ENCODE measurements around the gene PAM.

PAM gene

DNA sequence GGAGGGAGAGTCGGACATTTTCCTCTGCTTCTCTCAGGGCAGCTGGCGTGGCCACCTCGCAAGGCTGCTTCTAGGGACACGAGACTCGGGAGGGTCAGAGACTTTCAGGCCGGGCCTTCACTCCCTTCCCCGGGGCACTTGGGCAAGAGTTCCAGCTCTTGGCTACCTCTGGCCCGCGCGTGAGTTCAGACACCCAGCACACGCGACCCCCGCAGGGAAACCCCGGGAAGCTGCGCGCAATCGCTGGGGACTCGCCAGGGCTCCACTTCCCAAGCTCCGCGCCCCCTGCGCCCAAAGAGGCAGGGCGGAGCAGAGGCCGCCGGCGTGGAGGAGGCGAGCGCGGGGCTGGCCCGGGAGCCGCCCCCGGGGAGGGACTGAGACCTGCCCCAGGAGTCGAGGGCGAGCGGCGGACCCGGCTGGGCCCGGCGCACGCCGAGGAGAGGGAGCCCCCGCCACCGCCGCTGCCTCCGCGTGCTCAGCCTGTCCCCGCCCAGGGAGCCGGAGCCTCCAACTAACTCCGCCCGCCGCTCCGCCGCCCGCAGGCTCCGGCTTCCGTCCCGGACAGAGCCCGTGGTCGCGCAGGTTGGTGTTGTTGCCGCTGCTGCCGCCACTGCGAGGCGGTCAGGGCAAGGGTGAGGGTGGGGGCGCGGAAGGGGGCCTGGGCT lies at the start of gene PAM:
PAM (plus strand) TSS at position 539 of the 665 bp plus-strand sequence. CDS start 110,891 bp downstream, outside the sequence.
- peak within 1 kb of the TSS; percentile 84 for H3K4me3 ChIP-seq (ENCODE audit: low read depth, low read length)

DNA sequence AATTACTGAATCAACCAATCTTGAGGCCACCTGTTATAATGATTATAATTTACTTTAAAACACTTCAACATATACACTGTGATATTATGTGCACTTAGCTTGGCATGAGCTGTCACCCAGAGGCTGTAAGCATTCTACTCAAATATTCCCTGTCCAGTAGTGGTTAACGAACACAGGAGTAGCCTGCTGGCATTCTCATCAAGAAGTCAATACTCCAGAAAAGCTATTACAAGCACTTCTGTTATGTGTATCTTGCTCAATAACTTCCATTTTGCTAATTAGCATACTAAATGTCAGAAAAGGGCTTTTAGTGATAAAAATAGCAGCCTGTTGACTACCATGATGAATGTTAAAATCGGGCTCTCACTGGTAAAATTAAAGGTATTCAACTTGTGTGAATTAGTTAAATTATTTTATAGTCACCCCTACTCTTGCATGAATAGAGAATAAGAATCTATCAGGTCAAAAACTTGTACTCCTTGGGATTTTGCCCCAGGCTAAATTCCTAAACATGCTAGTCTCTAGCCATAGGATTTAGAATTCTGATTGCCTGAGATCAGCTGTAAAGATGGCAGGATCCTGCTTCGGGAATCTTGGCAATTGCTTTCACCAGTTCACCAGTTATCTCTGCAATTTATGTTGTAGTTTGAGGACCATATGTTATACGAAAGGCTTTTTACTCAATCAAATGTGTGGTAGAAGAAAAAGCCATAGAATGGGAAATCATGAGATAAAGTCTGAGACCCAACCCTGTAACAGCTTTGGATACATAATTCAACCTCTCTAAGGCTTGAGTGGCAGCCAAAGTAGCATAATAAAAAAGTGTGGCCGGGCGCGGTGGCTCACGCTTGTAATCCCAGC lies 43.4 kb upstream of the PAM start:
- no peak overlapping the region for H3K4me3 ChIP-seq (ENCODE audit: low read depth, low read length)

DNA sequence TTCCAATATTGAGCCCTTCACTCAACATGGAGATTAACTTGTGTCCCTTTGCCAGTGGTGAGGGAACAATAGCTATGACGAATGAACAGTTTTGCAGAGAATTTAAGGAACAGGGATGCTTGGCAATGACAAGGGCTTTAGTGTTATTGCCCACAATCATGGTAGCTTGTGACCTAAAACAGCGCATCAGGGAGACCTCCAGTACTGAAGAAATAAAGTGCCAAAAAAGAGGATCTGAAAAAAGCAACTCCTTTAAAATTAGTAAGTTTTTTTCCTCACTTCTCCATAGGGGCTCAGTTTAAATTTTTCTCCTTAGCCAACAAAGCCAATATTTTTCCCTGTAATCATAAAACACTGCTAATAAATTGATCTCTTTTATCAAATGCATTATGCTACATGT lies 41.8 kb upstream of the PAM start:
- H3K4me3 ChIP-seq (ENCODE audit: low read depth, low read length) = no peak overlapping the region

DNA sequence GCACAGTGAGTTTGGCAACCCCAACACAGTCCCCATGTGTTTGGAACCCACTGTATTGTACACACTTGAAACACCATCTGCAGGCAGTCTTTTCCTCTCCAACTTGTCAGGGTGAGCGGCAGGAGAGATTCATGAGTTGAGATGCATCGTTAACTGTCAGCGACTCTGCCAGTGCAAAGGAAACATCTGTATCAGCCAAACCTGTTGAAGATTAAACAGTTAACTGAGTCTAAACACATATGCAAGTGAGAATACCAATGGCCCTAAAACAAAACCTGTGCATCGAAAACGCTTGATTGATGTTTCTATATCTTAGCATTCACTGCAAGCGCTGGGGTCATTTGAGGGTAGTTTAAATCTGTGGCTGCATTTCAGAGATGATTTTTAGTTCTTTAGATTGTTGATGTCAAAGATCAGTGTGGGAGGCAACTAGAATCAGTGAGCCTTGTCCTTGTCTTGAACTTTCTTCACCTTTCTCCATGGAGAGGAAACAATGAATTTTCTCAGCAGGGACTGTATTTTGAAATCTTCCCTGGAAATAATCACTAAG lies 41.3 kb upstream of the PAM start:
- no peak overlapping the region for H3K4me3 ChIP-seq (ENCODE audit: low read depth, low read length)

DNA sequence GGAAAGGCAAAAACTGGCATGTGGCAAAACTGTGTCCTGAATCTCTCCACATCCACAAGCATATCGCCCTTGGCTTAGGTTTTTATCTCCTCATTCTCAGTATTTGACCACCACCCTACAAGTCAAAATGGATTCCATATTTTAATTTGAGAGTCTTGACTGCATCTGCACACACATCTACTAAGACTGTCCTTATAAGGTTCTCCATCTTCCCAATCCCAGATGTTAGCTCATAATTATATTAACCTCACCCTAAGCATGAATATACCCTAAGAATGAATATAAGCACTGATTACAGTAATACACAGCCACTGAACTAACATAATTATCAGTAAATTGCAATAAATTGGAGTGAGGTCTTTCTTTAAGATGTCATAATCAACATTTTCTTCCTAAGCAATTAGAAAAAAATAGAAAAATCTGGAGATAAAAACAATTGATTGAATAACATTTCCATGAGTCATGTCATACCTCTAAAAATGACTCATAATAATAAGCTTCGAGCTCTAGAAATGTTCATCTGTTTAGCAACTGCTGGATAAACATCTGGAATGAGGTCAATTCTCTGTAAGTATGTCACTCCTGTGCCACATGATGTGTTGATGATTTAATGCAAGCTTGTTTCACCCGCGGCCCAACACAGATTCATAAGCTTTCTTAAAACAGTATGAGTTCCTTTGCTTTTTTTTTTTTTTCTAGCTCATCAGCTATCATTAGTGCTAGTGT lies 39.9 kb upstream of the PAM start:
- H3K4me3 ChIP-seq (ENCODE audit: low read depth, low read length) = no peak overlapping the region

DNA sequence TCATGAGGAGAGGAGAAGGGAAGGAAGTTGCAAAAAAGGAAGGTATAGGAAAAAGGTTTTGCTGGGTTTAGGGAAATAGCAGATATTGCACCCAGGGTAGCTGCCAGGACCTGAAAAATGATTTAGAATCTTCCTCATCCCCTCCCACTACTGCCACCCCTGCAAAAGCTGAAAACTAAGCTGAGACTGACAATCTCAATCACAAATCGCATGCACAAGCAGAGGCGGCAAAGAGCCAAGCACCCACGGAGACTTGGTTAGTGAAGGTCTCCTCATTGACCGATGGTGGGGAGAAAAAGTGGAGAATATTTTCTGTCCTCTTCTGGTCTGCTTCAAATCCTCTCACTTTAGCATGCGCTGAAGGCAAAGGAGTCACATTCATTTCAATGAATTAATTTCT lies 39.1 kb upstream of the PAM start:
- no peak overlapping the region for H3K4me3 ChIP-seq (ENCODE audit: low read depth, low read length)

DNA sequence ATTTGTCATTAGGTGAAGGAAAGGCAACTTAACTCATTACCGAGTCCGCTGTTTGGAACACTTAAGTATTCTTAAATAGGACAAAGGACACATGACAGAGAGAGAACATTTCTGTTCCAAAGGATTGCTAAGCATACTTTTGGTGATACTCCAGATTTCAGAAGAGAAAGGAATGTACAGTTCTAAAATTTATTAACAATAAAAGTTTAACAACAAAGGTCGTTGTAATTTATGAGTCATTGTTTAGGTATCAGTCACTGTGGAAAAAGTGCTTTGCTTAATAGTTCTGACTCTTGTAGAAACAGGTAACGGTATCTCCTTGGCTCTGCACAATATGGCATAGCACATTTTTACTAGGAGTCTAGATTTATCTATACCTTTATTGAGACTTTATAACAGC lies 36.3 kb upstream of the PAM start:
- no peak overlapping the region for H3K4me3 ChIP-seq (ENCODE audit: low read depth, low read length)

DNA sequence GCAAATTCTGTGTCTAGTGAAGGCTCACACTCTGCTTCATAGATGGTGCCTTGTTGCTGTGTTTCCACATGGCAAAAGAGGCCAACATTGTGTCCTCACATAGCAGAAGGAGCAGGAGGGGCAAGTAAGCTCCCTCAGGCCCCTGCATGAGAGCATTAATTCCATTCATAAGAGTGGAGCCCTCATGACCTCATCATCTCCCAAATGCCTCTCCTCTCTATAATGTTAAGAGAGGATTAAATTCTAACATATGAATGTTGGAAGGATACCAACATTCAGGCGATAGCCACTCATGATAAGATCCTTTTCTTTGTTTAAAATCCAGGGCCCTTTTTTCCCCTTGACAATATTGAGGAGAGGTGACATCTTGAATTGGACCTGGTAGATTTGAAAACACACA lies 35.2 kb upstream of the PAM start:
- no peak overlapping the region for H3K4me3 ChIP-seq (ENCODE audit: low read depth, low read length)

DNA sequence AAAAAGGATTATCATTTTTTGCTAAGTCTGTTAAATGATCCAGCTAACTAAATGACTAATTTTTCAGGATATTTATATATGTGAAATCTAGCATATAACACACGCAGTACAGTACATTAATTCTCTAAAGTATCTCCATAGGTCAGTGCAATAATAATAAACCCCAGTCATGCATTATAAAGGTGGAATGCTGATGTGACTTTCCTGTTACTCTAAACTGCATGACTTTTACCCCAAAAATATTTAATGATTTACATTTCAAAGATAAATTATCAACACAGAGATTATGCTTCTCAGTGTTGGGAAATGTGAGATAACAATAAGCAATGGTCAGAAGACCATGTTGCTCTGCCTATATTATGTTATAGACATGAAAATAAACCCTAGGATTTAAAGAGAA lies 34.1 kb upstream of the PAM start:
- H3K4me3 ChIP-seq (ENCODE audit: low read depth, low read length) = no peak overlapping the region

DNA sequence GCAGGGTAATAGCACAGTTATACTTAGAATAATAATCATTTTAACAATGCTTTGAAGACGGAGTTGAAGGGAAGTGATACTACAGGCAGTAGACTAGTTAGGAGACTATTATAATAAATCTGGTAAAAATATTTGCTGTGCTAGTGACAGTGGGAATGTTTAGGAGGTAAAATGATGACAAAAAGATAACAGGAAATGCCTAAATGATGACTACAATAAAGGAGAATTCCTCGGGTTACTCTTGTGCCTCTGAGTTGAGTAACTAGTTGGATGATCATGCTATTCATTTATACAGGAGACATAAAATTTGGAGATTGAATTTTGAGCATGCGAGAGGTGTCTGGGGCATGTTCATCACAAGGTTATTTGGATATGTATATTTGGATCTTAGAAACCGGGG lies 32.2 kb upstream of the PAM start:
- no peak overlapping the region for H3K4me3 ChIP-seq (ENCODE audit: low read depth, low read length)

DNA sequence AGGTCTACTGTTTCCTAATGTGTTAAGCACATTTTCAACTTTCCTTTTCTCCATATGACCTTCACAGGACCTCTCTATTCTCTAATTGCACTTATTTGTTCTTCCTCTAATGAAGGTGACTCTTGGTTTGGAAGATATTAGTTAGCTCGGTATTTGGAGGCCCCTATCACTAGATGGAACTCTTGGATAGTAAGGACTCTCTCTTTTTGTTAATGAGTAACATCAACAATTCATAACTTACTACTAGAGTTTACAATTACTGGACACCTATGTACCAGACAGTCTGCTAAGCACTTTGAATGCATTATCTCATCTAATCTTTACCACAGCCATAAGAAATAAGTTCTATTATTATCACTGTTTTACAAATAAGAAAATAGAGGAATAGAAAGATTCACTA lies 23.4 kb upstream of the PAM start:
- H3K4me3 ChIP-seq (ENCODE audit: low read depth, low read length) = no peak overlapping the region

DNA sequence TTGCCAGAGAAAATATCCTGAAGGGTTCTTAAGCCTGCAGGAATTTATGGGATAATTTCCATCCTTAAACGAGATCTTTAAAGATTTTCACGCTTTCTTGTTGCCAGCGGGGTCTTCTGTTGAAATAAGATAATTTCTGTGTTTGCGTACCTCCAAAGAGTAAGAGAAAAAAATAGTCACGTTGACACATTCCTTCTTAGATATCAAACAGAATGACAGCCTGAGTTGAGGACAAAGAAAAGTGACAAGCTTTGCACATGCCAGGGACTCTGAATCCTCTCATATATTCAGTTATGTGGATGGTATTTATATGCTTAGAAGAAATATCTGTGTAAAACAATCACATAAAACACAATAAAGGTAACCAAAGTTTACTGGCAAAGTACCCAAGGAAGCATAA lies 21.6 kb upstream of the PAM start:
- H3K4me3 ChIP-seq (ENCODE audit: low read depth, low read length) = no peak overlapping the region

DNA sequence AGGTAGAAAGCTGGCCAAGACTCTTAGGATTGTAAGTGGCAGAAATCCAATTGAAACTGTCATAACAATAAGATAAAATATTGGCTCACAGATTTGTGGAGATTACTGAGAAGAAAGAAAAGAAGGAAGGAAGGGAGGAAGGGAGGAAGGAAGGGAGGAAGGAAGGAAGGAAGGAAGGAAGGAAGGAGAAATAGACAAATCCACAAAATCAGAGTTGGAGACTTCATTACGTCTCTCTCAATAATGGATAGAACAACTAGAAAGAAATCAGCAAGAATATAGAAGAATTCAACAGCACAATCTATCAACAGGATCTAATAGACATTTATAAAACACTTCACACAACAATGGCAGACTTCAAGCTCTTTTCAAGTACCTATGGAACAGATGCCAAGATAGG lies 17.9 kb upstream of the PAM start:
- H3K4me3 ChIP-seq (ENCODE audit: low read depth, low read length) = no peak overlapping the region

DNA sequence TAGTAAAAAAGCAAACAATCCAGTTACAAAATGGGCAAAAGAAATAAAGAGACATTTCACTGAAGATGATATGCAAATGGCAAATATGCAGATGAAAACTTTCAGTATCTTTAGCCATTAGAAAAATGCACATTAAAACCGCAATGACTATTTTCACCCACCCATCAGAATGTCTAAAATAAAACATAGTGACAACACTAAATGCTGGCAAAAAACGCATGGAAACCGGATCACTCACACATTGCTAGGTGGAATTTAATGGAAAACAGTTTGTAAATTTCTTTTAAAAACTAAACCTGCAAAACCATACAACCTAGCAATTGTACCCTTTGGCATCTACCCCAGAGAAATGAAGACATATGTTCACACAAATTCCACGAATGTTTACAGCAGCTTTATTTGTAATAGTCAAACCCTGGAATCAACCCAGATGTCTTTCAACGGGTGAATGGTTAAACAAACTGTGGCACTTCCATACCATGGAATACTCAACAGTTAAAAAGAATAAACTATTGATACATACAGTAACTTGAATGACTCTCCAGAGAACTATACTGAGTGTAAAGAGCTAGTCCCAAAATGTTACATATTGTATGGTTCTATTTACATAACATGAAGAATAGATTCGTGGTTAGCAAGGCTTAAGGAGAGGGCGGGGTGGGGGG lies 17.2 kb upstream of the PAM start:
- no peak overlapping the region for H3K4me3 ChIP-seq (ENCODE audit: low read depth, low read length)

DNA sequence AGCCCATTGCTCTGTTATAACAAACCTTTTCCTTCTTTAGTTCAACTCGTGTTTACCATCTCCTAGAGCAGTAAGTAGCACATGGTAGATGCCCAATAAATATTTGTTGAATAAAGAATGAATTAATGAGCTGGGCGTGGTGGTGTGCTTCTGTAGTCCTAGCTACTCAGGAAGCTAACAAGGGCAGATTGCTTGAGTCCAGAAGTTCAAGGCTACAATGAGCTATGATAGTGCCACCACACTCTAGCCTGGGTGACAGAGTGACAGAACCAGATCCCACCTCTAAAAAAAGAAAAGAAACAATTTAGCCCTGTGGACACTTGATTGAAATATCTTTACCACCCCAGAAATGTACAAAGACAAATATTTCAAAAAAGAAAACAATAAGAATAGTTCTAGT lies 14.6 kb upstream of the PAM start:
- H3K4me3 ChIP-seq (ENCODE audit: low read depth, low read length) = no peak overlapping the region

DNA sequence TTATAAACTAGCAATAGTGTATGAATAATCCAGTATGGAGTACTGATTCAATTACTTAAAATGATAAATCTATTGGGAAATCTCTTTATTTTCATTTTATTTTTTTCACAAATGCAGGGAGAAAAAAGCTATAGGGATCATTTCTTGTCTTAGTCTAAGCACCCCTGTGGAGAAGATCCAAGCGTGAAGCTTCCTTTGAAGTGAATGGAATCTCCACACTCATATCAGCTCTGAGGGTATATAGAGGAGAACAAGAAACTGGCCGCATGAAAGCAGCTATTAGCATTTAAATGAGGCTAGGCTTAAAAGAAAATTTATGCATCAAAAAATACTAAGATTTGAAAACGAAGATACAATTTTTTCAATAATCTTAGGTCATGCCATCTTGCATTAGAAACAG lies 12.9 kb upstream of the PAM start:
- no peak overlapping the region for H3K4me3 ChIP-seq (ENCODE audit: low read depth, low read length)

DNA sequence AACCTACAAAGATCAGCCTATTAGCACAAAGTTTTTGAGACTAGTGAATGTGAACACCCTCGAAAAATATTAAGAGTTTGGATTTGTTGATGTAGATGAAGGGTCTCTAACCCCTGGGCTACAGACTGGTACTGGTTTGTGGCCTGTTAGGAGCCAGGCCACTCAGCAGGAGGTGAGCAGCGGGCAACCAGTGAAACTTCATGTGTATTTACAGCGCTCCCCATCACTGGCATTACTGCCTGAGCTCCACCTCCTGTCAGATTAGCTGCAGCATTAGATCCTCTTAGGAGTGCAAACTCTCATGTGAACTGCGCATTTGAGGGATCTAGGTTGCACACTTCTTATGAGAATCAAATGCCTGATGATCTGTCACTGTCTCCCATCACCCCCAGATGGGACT lies 11.2 kb upstream of the PAM start:
- H3K4me3 ChIP-seq (ENCODE audit: low read depth, low read length) = no peak overlapping the region

DNA sequence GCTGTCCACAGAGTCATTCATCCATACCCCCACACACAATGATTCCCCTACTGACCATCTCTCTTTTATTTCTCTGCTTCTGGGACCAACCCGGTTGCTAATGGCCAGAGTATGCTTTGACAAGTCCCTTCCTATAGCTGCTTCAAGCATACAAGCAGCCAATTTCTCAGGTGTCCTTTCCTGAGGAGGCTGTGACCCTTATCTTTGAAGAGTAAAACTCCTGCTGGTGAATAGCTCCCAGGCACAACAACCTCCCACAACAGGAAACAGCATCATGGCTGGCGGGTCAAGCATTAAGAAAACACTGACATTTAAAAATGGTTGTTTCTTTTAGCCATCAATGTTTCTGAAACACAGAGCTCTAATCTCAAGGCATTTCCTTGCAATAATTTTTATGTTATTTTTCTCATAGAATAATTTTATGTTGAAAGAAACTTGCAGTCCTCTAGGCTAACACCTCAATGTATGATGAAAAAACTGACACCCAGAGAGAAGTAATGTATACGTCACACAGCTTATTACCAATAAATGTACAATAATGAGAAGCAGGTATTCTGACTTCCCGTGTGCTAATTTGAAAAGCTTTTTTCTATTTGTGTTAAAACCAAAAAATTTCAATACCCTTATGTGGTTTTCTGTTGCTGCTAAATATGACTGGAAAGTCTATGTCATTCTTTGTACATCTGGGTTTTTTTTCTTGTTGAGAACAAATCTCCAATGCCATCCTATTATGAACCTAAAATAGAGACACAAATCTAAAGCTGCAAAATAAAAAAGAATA lies 7.5 kb upstream of the PAM start:
- H3K4me3 ChIP-seq (ENCODE audit: low read depth, low read length) = no peak overlapping the region

DNA sequence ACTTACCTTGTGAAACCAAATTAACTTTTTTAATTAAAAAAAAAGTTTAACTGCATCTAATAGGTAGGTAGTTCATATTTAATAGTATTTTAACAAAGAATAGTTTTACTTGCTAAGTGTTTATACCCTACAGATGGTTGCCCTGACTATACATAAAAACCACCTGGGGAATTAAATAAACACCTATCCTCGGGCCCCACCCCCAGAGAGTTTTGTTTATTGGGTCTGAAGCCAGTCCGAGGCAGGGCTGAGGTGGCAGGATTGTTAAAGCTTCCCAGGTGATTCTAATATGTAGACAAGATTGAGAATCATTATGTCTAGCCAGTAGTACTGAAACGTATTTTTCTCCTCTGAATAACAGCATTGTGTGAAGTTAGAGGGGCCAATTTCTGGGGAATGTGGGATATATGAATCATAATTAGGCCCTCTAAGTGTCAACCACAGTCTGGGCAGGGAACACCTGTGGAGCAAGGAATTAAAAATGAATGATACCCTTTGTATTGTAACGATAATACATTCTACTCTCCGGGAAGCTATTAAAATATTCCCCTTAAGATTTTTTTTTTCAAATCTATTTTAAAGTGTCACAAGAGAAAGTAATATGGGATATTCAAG lies 5.6 kb upstream of the PAM start:
- no peak overlapping the region for H3K4me3 ChIP-seq (ENCODE audit: low read depth, low read length)
